WERI-Rb-1 (cell line): ENCODE measurements around the gene TPSB2.
"Not testable (repeated sequence)": the region's sequence is repeated elsewhere in the genome, so short reads cannot be mapped to it uniquely, and the experiment has no call there.

Experiments used
- DNase-seq: peaks from one replicate; pipeline ENCODE4 v3.0.0-alpha.2; 2020
- H3K27ac ChIP-seq: fragments of 250-450 bp; sonication (Bioruptor Pico); 2 replicates; pipeline ENCODE4 v1.5.1; 2020; ENCODE audit warnings: mild to moderate bottlenecking, moderate library complexity
- H3K27me3 ChIP-seq: fragments of 250-450 bp; sonication (Bioruptor Pico); 2 replicates; pipeline ENCODE4 v1.5.1; 2021; ENCODE audit warnings: mild to moderate bottlenecking, low read depth, moderate library complexity; ENCODE audit not compliant: insufficient read depth, severe bottlenecking
- H3K36me3 ChIP-seq: fragments of 250-450 bp; sonication (Bioruptor Pico); 2 replicates; pipeline ENCODE4 v1.5.1; 2020; ENCODE audit warnings: mild to moderate bottlenecking, moderate library complexity
- H3K4me3 ChIP-seq: 2 replicates; pipeline ENCODE4 v1.5.1; 2011; ENCODE audit warnings: low read depth, mild to moderate bottlenecking, control low read depth, low read length
- H3K9me3 ChIP-seq: fragments of 250-450 bp; sonication (Bioruptor Pico); 2 replicates; pipeline ENCODE4 v1.5.1; 2021; ENCODE audit warnings: mild to moderate bottlenecking, moderate library complexity; ENCODE audit not compliant: severe bottlenecking
- CTCF ChIP-seq: IDR thresholded peaks from 2 replicates; pipeline ENCODE4 v1.5.1; 2011; ENCODE audit warnings: low read depth, mild to moderate bottlenecking, control low read depth, inconsistent platforms, low read length

The TPSB2 gene

GRCh38 chr16:1245452-1246020, 15.6 kb upstream of the TPSB2 start:
- no peak overlapping the region for H3K27ac ChIP-seq
- no peaks in the 10 kb centered on the region for H3K9me3 ChIP-seq
- no peaks in the 10 kb centered on the region for H3K36me3 ChIP-seq
- peak; percentile 49 for DNase-seq
- H3K27me3 ChIP-seq: no peaks in the 10 kb centered on the region
- no peak overlapping the region; the same call in 1 of the 2 replicates for H3K4me3 ChIP-seq
- TF ChIP-seq CTCF: no peak

- Histone ChIP-seq H3K36me3 (no peaks in the 10 kb centered on the region), H3K4me3 (no peak overlapping the region), H3K27ac (no peak overlapping the region), H3K9me3 (no peaks in the 10 kb centered on the region), H3K27me3 (no peaks in the 10 kb centered on the region)
- TF ChIP-seq CTCF: no peak
- peak; percentile 5 for DNase-seq
These were observed 14.9 kb upstream of the TPSB2 start for GRCh38 chr16:1244881-1245280.

GRCh38 chr16:1243907-1244850, 14.2 kb upstream of the TPSB2 start:
- H3K4me3 ChIP-seq: not testable (repeated sequence)
- DNase-seq: peak; percentile 38

GRCh38 chr16:1243363-1243762, 13.4 kb upstream of the TPSB2 start:
- H3K9me3 ChIP-seq, H3K27me3 ChIP-seq, H3K36me3 ChIP-seq, H3K27ac ChIP-seq, H3K4me3 ChIP-seq: not testable (repeated sequence)
- peak; percentile 4 for DNase-seq

More at GRCh38 chr16:1243907-1244850, 14.2 kb upstream of the TPSB2 start:
- H3K36me3 ChIP-seq, H3K27ac ChIP-seq, H3K9me3 ChIP-seq, H3K27me3 ChIP-seq: not testable (repeated sequence)

GRCh38 chr16:1241081-1241480, 11.1 kb upstream of the TPSB2 start:
- not testable (repeated sequence) for H3K36me3 ChIP-seq, H3K4me3 ChIP-seq, H3K9me3 ChIP-seq, H3K27me3 ChIP-seq, H3K27ac ChIP-seq, DNase-seq

- not testable (repeated sequence) for H3K27me3 ChIP-seq, H3K9me3 ChIP-seq, DNase-seq, H3K36me3 ChIP-seq, H3K27ac ChIP-seq, H3K4me3 ChIP-seq
These were observed 10.5 kb upstream of the TPSB2 start, which contains the start of gene TPSAB1 for GRCh38 chr16:1240436-1240835. TPSAB1 (plus strand) TSS chr16:1240705; CDS start chr16:1240939, 234 bp downstream.

GRCh38 chr16:1239575-1239974, 9.6 kb upstream of the TPSB2 start:
- not testable (repeated sequence) for H3K4me3 ChIP-seq, DNase-seq, H3K27ac ChIP-seq, H3K36me3 ChIP-seq, H3K9me3 ChIP-seq, H3K27me3 ChIP-seq

- H3K27ac ChIP-seq, H3K9me3 ChIP-seq, H3K36me3 ChIP-seq, H3K4me3 ChIP-seq, H3K27me3 ChIP-seq, DNase-seq: not testable (repeated sequence)
These were observed 8.9 kb upstream of the TPSB2 start for GRCh38 chr16:1238909-1239308.
